CD4-positive, CD25-positive, alpha-beta regulatory T cell (primary cell): ENCODE measurements around the gene SULT1C2. TPM values are rescaled to one million over a fixed set of nuclear protein-coding genes. Genes with fewer than 3 reads are reported as not detected.
"Not testable (repeated sequence)": the region's sequence is repeated elsewhere in the genome, so short reads cannot be mapped to it uniquely, and the experiment has no call there.

Experiments
- ATAC-seq, 2 donors: fragments of 150-1000 bp; cut with Tn5 transposase; one replicate each; pipeline ENCODE4 v1.10.0; 2021; ENCODE audit warnings: low read depth in 2 of 2, moderate number of reproducible peaks in 2 of 2, moderate library complexity in 1 of 2
- DNase-seq, 3 donors: peaks; one replicate each; pipeline versions ENCODE4 v3.0.0 to v3.0.0-alpha.2; 2012 to 2022; ENCODE audit warnings: mixed read lengths in 1 of 3
- H3K27ac ChIP-seq: one replicate; pipeline ENCODE4 v1.7.0; 2013; ENCODE audit warnings: mild to moderate bottlenecking, low read length; ENCODE audit not compliant: insufficient read depth, poor library complexity, severe bottlenecking
- H3K27me3 ChIP-seq: one replicate; pipeline ENCODE4 v1.7.0; 2013; ENCODE audit warnings: low read length; ENCODE audit not compliant: control insufficient read depth, insufficient read depth
- H3K36me3 ChIP-seq: one replicate; pipeline ENCODE4 v1.7.0; 2013; ENCODE audit warnings: mild to moderate bottlenecking, low read length, moderate library complexity; ENCODE audit not compliant: control insufficient read depth, insufficient read depth
- H3K4me1 ChIP-seq: 2 replicates; pipeline ENCODE4 v1.7.0; 2013; ENCODE audit warnings: mild to moderate bottlenecking, low read length; ENCODE audit not compliant: insufficient read depth, control insufficient read depth, poor library complexity, severe bottlenecking
- H3K4me3 ChIP-seq: one replicate; pipeline ENCODE4 v1.7.0; 2013; ENCODE audit warnings: low read depth, mild to moderate bottlenecking, low read length, moderate library complexity
- H3K9me3 ChIP-seq, 2 experiments: 1 replicate in 1 of 2; 2 replicates in 1 of 2; pipeline ENCODE4 v1.7.0; 2013; ENCODE audit warnings: low read length in 2 of 2, mild to moderate bottlenecking in 1 of 2, moderate library complexity in 1 of 2; ENCODE audit not compliant: control insufficient read depth in 2 of 2
- H3K27ac Mint-ChIP-seq, 3 donors: one replicate each; pipeline ENCODE4 v1.8.0; 2020 to 2022; ENCODE audit warnings: mild to moderate bottlenecking in 3 of 3, mixed read lengths in 3 of 3, moderate library complexity in 2 of 3
- H3K27me3 Mint-ChIP-seq: one replicate; pipeline ENCODE4 v1.8.0; 2022; ENCODE audit warnings: mild to moderate bottlenecking, mixed read lengths
- H3K36me3 Mint-ChIP-seq: one replicate; pipeline ENCODE4 v1.8.0; 2020; ENCODE audit warnings: mixed read lengths
- H3K4me1 Mint-ChIP-seq, 4 donors: one replicate each; pipeline ENCODE4 v1.8.0; 2020 to 2022; ENCODE audit warnings: mixed read lengths in 4 of 4, mild to moderate bottlenecking in 1 of 4
- H3K4me3 Mint-ChIP-seq, 4 donors: one replicate each; pipeline ENCODE4 v1.8.0; 2020 to 2022; ENCODE audit warnings: mild to moderate bottlenecking in 4 of 4, mixed read lengths in 4 of 4, moderate library complexity in 3 of 4
- H3K9me3 Mint-ChIP-seq, 7 donors: one replicate each; pipeline ENCODE4 v1.8.0; 2020 to 2022; ENCODE audit warnings: mixed read lengths in 7 of 7, mild to moderate bottlenecking in 3 of 7, moderate library complexity in 2 of 7
- polyA plus RNA-seq, 4 donors: library from polyadenylated mRNA; unstranded; fragments of 300-500 nt; fragmentation: Illumina TruSeq; gene quantifications; one replicate each; pipeline ENCODE4 v1.2.3, GENCODE V29; 2021
- total RNA-seq: library from RNA; stranded (reverse); gene quantifications from one replicate; pipeline ENCODE4 v1.2.3, GENCODE V29; 2022

Gene SULT1C2
- total and polyA plus RNA-seq, 5 donors from 2014 or later: not detected

GRCh38 chr2:108271691-108272253 is 16.9 kb upstream of the SULT1C2 start:
- no peak overlapping the region for H3K27ac ChIP-seq
- no peaks in the 10 kb centered on the region for H3K9me3 ChIP-seq
- H3K36me3 ChIP-seq: no peaks in the 10 kb centered on the region
- Mint-ChIP-seq H3K27ac (no peak overlapping the region), H3K27me3 (no peaks in the 10 kb centered on the region), H3K9me3 (peaks cover 0 to 3% (median 0%) of the 10 kb centered on the region in 7 donors), H3K36me3 (no peaks in the 10 kb centered on the region), H3K4me1 (no peaks in the 10 kb centered on the region), H3K4me3 (no peak overlapping the region)
- no peak for DNase-seq
- ATAC-seq: no peak
- no peak overlapping the region for H3K4me3 ChIP-seq
- H3K4me1 ChIP-seq: no peaks in the 10 kb centered on the region
- H3K27me3 ChIP-seq: no peaks in the 10 kb centered on the region

GRCh38 chr2:108278631-108279030 is 10.1 kb upstream of the SULT1C2 start:
- Histone ChIP-seq H3K27ac (no peak overlapping the region), H3K4me3 (no peak overlapping the region), H3K4me1 (no peaks in the 10 kb centered on the region), H3K36me3 (no peaks in the 10 kb centered on the region), H3K27me3 (no peaks in the 10 kb centered on the region), H3K9me3 (no peaks in the 10 kb centered on the region)
- H3K9me3 Mint-ChIP-seq: peaks cover 0 to 5% (median 0%) of the 10 kb centered on the region in 7 donors
- peaks cover 14% of the 10 kb centered on the region for H3K27me3 Mint-ChIP-seq
- no peak for DNase-seq
- no peak for ATAC-seq
- no peak overlapping the region for H3K27ac Mint-ChIP-seq
- H3K36me3 Mint-ChIP-seq: no peaks in the 10 kb centered on the region
- H3K4me1 Mint-ChIP-seq: no peaks in the 10 kb centered on the region
- H3K4me3 Mint-ChIP-seq: no peak overlapping the region

GRCh38 chr2:108279468-108279867 is 9.2 kb upstream of the SULT1C2 start:
- ATAC-seq (no peak), DNase-seq (no peak)
- Histone ChIP-seq H3K4me3 (no peak overlapping the region), H3K9me3 (no peaks in the 10 kb centered on the region), H3K27me3 (no peaks in the 10 kb centered on the region), H3K36me3 (no peaks in the 10 kb centered on the region), H3K27ac (no peak overlapping the region), H3K4me1 (no peaks in the 10 kb centered on the region)
- peaks cover 14% of the 10 kb centered on the region for H3K27me3 Mint-ChIP-seq
- H3K36me3 Mint-ChIP-seq: no peaks in the 10 kb centered on the region
- H3K27ac Mint-ChIP-seq: no peak overlapping the region
- H3K9me3 Mint-ChIP-seq: peaks cover 0 to 5% (median 0%) of the 10 kb centered on the region in 7 donors
- H3K4me3 Mint-ChIP-seq: peak overlapping the region in 1 of 4 donors; percentile 27
- no peaks in the 10 kb centered on the region for H3K4me1 Mint-ChIP-seq

GRCh38 chr2:108280466-108280865 is 8.2 kb upstream of the SULT1C2 start:
- H3K9me3 Mint-ChIP-seq: peaks cover 0 to 5% (median 1%) of the 10 kb centered on the region in 7 donors
- no peaks in the 10 kb centered on the region for H3K4me1 ChIP-seq

GRCh38 chr2:108284566-108284965 is 4.1 kb upstream of the SULT1C2 start:
- not testable (repeated sequence) for DNase-seq, H3K4me3 ChIP-seq, H3K36me3 ChIP-seq, H3K27me3 ChIP-seq, H3K9me3 Mint-ChIP-seq, ATAC-seq, H3K36me3 Mint-ChIP-seq, H3K27ac Mint-ChIP-seq, H3K27me3 Mint-ChIP-seq, H3K4me1 Mint-ChIP-seq, H3K4me3 Mint-ChIP-seq, H3K27ac ChIP-seq, H3K9me3 ChIP-seq, H3K4me1 ChIP-seq

More at GRCh38 chr2:108280466-108280865, 8.2 kb upstream of the SULT1C2 start:
- Mint-ChIP-seq H3K27ac (no peak overlapping the region), H3K4me3 (no peak overlapping the region), H3K27me3 (peaks cover 14% of the 10 kb centered on the region), H3K4me1 (no peaks in the 10 kb centered on the region), H3K36me3 (no peaks in the 10 kb centered on the region)
- H3K27me3 ChIP-seq: no peaks in the 10 kb centered on the region
- H3K9me3 ChIP-seq: no peaks in the 10 kb centered on the region
- no peak for DNase-seq
- H3K27ac ChIP-seq: no peak overlapping the region
- no peak for ATAC-seq
- no peak overlapping the region for H3K4me3 ChIP-seq
- no peaks in the 10 kb centered on the region for H3K36me3 ChIP-seq

- Histone ChIP-seq H3K27ac (no peak overlapping the region), H3K9me3 (no peaks in the 10 kb centered on the region), H3K4me1 (no peaks in the 10 kb centered on the region), H3K36me3 (no peaks in the 10 kb centered on the region), H3K4me3 (no peak overlapping the region), H3K27me3 (no peaks in the 10 kb centered on the region)
- Mint-ChIP-seq H3K9me3 (peaks cover 0 to 4% (median 0%) of the 10 kb centered on the region in 7 donors), H3K4me1 (no peaks in the 10 kb centered on the region), H3K36me3 (no peaks in the 10 kb centered on the region), H3K27me3 (peaks cover 5% of the 10 kb centered on the region), H3K4me3 (no peak overlapping the region), H3K27ac (no peak overlapping the region)
- DNase-seq (no peak), ATAC-seq (no peak)
Observed at GRCh38 chr2:108285616-108286015, 3.1 kb upstream of the SULT1C2 start.

- Histone ChIP-seq H3K4me1 (no peaks in the 10 kb centered on the region), H3K27me3 (no peaks in the 10 kb centered on the region), H3K9me3 (no peaks in the 10 kb centered on the region), H3K27ac (no peak overlapping the region), H3K4me3 (no peak overlapping the region), H3K36me3 (no peaks in the 10 kb centered on the region)
- ATAC-seq (no peak), DNase-seq (no peak)
- Mint-ChIP-seq H3K27ac (no peak overlapping the region), H3K36me3 (no peaks in the 10 kb centered on the region), H3K9me3 (peaks cover 0 to 4% (median 0%) of the 10 kb centered on the region in 7 donors), H3K4me3 (no peak overlapping the region), H3K27me3 (no peaks in the 10 kb centered on the region), H3K4me1 (no peaks in the 10 kb centered on the region)
Observed at GRCh38 chr2:108287169-108287568, 1.5 kb upstream of the SULT1C2 start.

- Histone ChIP-seq H3K9me3 (no peaks in the 10 kb centered on the region), H3K27me3 (no peaks in the 10 kb centered on the region), H3K4me1 (no peaks in the 10 kb centered on the region), H3K27ac (no peak overlapping the region), H3K4me3 (no peak overlapping the region), H3K36me3 (no peaks in the 10 kb centered on the region)
- no peak for DNase-seq
- no peak for ATAC-seq
- Mint-ChIP-seq H3K27ac (no peak overlapping the region), H3K9me3 (peaks cover 0 to 4% (median 0%) of the 10 kb centered on the region in 7 donors), H3K36me3 (no peaks in the 10 kb centered on the region), H3K27me3 (no peaks in the 10 kb centered on the region), H3K4me1 (no peaks in the 10 kb centered on the region), H3K4me3 (no peak overlapping the region)
Observed at GRCh38 chr2:108293850-108294249, 5.2 kb downstream of the SULT1C2 start.
